Mesothelial cell of epicardium (in vitro differentiated cells): Measurements from ENCODE around the gene CDRT4. TPM values are rescaled to one million over a fixed set of nuclear protein-coding genes. Genes with fewer than 3 reads are reported as not detected.
"Not testable (repeated sequence)": the region's sequence is repeated elsewhere in the genome, so short reads cannot be mapped to it uniquely, and the experiment has no call there.

Source experiments
- DNase-seq, 2 experiments: peaks; one replicate each; pipeline ENCODE4 v3.0.0; 2021; ENCODE audit warnings: low spot score in 2 of 2; ENCODE audit not compliant: unreplicated experiment in 2 of 2
- H3K27ac Mint-ChIP-seq: 2 replicates; pipeline ENCODE4 v1.8.0; 2021; ENCODE audit warnings: mixed read lengths
- H3K27me3 Mint-ChIP-seq: 2 replicates; pipeline ENCODE4 v1.8.0; 2021; ENCODE audit warnings: low read depth, mixed read lengths
- H3K36me3 Mint-ChIP-seq: 2 replicates; pipeline ENCODE4 v1.8.0; 2021; ENCODE audit warnings: mixed read lengths
- H3K4me1 Mint-ChIP-seq: 2 replicates; pipeline ENCODE4 v1.8.0; 2021; ENCODE audit warnings: mixed read lengths
- H3K4me3 Mint-ChIP-seq: 2 replicates; pipeline ENCODE4 v1.8.0; 2021; ENCODE audit warnings: mild to moderate bottlenecking, moderate library complexity, mixed read lengths
- H3K9me3 Mint-ChIP-seq: 2 replicates; pipeline ENCODE4 v1.8.0; 2021; ENCODE audit warnings: mixed read lengths
- total RNA-seq: library from RNA; stranded (reverse); gene quantifications from 3 replicates; pipeline ENCODE4 v1.2.1, GENCODE V29; 2021
- TF ChIP-seq, protein P1 (sequence below): fragments of 200-600 bp; sonication (generic); IDR thresholded peaks from one replicate; pipeline ENCODE4 v1.5.0; 2021; ENCODE audit warnings: antibody characterized with exemption; ENCODE audit not compliant: unreplicated experiment

Gene CDRT4
- total RNA-seq, 1 donor from 2014 or later = 39.7 TPM

- Mint-ChIP-seq H3K27me3 (no peaks in the 10 kb centered on the region), H3K36me3 (peaks cover 29% of the 10 kb centered on the region), H3K9me3 (no peaks in the 10 kb centered on the region), H3K4me1 (peaks cover 2% of the 10 kb centered on the region), H3K4me3 (no peak overlapping the region), H3K27ac (no peak overlapping the region)
- TF ChIP-seq, protein P1, sequence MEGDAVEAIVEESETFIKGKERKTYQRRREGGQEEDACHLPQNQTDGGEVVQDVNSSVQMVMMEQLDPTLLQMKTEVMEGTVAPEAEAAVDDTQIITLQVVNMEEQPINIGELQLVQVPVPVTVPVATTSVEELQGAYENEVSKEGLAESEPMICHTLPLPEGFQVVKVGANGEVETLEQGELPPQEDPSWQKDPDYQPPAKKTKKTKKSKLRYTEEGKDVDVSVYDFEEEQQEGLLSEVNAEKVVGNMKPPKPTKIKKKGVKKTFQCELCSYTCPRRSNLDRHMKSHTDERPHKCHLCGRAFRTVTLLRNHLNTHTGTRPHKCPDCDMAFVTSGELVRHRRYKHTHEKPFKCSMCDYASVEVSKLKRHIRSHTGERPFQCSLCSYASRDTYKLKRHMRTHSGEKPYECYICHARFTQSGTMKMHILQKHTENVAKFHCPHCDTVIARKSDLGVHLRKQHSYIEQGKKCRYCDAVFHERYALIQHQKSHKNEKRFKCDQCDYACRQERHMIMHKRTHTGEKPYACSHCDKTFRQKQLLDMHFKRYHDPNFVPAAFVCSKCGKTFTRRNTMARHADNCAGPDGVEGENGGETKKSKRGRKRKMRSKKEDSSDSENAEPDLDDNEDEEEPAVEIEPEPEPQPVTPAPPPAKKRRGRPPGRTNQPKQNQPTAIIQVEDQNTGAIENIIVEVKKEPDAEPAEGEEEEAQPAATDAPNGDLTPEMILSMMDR = no peak
- DNase-seq = peak in 1 of 2 experiments; percentile 14
Measured at GRCh38 chr17:15507896-15508295, 40.5 kb upstream of the CDRT4 start.

DNA sequence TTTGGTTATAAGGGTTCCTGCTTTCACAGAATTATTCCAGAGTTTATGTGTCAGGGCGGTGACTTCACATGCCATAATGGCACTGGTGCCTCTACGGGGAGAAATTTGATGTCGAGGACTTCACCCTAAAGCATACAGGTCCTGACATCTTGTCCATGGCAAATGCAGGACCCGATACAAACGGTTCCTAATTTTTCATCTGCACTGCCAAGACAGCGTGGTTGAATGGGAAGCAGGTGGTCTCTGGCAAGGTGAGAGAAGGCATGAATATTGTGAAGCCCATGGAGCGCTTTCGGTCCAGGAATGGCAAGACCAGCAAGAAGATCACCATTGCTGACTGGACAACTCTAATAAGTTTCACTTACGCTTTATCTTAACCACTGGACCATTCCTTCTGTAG lies 39.6 kb upstream of the CDRT4 start:
- H3K4me1 Mint-ChIP-seq = peaks cover 5% of the 10 kb centered on the region
- H3K4me3 Mint-ChIP-seq = no peak overlapping the region
- no peaks in the 10 kb centered on the region for H3K9me3 Mint-ChIP-seq
- DNase-seq = no peak
- no peaks in the 10 kb centered on the region for H3K27me3 Mint-ChIP-seq
- peaks cover 33% of the 10 kb centered on the region for H3K36me3 Mint-ChIP-seq
- H3K27ac Mint-ChIP-seq = no peak overlapping the region
- TF ChIP-seq, protein P1 = no peak

DNA sequence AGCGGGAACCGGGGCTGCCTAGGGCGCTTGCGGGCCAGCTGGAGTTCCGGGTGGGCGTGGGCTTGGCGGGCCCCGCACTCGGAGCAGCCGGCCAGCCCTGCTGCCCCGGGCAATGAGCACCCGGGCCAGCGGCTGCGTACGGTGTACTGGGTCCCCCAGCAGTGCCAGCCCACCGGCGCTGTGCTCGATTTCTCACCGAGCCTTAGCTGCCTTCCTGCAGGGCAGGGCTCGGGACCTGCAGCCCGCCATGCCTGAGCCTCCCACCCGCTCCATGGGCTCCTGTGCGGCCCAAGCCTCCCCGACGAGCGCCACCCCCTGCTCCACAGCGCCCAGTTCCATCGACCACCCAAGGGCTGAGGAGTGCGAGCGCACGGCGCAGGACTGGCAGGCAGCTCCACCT lies 38.3 kb upstream of the CDRT4 start:
- H3K4me1 Mint-ChIP-seq, H3K4me3 Mint-ChIP-seq, DNase-seq, H3K27ac Mint-ChIP-seq, H3K9me3 Mint-ChIP-seq, H3K27me3 Mint-ChIP-seq: not testable (repeated sequence)
- H3K36me3 Mint-ChIP-seq = peaks cover 38% of the 10 kb centered on the region

- H3K27me3 Mint-ChIP-seq = no peaks in the 10 kb centered on the region
- H3K4me1 Mint-ChIP-seq = peaks cover 5% of the 10 kb centered on the region
- H3K4me3 Mint-ChIP-seq = no peak overlapping the region
- no peak for DNase-seq
- peaks cover 39% of the 10 kb centered on the region for H3K36me3 Mint-ChIP-seq
- TF ChIP-seq, protein P1 = no peak
- no peaks in the 10 kb centered on the region for H3K9me3 Mint-ChIP-seq
- H3K27ac Mint-ChIP-seq = no peak overlapping the region
Measured at GRCh38 chr17:15503731-15504130, 36.3 kb upstream of the CDRT4 start.

GRCh38 chr17:15502369-15503112 lies 35.1 kb upstream of the CDRT4 start:
- peak; percentile 67 to 86 for DNase-seq
- Mint-ChIP-seq H3K27me3 (no peaks in the 10 kb centered on the region), H3K4me3 (peak overlapping the region; percentile 46), H3K9me3 (no peaks in the 10 kb centered on the region), H3K27ac (peak overlapping the region; percentile 87), H3K36me3 (peaks cover 43% of the 10 kb centered on the region), H3K4me1 (peaks cover 5% of the 10 kb centered on the region)
- TF ChIP-seq, protein P1 = peak; percentile 69

GRCh38 chr17:15501793-15502192 lies 34.4 kb upstream of the CDRT4 start:
- Mint-ChIP-seq H3K9me3 (no peaks in the 10 kb centered on the region), H3K27me3 (no peaks in the 10 kb centered on the region), H3K36me3 (peaks cover 42% of the 10 kb centered on the region), H3K4me3 (no peak overlapping the region), H3K27ac (no peak overlapping the region), H3K4me1 (peaks cover 5% of the 10 kb centered on the region)
- no peak for DNase-seq
- TF ChIP-seq, protein P1 = no peak
